OCI-M1 (cell line): ENCODE results near the gene MSI2.
A peak's percentile ranks its signal among the peaks of the same experiment; 100 is the strongest.
"Not testable (repeated sequence)": the region's sequence is repeated elsewhere in the genome, so short reads cannot be mapped to it uniquely, and the experiment has no call there.

Source experiments
- DNase-seq: peaks from one replicate; lab custom pipeline; 2025; lab: John Stamatoyannopoulos, UW

MSI2 gene

DNA sequence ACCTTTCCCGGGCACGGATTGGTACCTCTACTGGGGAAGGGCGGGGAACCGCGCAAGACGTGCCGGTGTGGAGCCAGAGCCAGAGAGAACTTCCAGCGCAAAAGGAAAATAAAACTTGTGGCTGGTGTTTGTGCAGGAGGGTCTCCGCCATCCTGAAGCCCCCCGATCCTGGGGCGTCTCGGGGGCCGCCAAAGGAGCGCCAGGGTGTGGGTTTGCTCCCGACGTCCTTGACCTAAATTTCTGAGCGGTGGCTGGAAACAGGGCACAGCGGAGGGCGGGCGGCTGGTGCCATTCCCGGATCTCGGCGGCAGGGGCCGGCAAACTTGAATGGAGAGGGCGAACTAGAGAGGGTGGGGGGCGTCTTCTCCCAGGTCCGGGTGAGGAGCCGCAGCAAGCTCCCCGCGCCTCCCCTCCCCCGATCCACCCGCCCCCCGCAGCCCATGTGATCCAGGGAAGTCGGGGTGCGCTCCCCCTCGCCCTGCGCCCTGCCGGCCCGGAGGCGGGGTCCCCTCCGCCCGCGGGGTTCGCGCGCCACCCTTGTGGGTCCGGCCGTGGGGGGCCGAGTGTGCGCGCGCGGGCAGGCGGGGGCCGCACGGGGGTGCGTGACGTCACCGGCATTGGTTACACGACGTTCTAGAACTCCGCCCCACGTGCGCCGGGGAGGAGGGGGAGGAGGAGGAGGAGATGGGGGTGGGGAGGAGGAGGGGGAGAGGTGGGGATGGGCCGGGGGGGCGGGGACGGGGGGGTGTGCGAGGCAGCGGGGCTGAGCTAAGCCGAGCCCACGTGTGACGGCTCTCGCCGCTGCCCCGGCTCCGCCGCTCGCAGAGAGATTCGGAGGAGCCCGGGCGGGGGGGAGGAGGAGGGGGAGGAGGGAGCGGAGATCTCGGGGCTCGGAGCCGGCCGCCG lies at the start of gene MSI2:
TSS of gene MSI2 (plus strand) at position 748 of the 906 bp plus-strand sequence. CDS start 220 bp downstream, outside the sequence.
- DNase-seq = peak; percentile 84

DNA sequence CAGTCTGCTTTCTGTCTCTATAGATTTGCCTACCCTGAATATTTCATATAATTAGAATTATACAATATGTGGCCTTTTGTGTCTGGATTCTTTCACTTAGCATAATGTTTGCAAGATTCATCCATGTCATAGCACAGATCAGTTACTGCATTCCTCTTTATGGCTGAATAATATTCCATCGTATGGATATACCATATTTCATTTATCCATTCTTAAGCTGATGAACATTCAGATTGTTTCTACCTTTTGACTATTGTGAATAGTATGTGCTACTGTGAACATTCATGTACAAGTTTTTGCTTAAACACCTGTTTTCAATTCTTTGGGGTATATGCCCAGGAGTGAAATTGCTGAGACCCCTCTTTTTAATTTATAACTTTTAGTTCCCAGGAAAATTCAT lies 49.4 kb upstream of the MSI2 start:
- DNase-seq = no peak

DNA sequence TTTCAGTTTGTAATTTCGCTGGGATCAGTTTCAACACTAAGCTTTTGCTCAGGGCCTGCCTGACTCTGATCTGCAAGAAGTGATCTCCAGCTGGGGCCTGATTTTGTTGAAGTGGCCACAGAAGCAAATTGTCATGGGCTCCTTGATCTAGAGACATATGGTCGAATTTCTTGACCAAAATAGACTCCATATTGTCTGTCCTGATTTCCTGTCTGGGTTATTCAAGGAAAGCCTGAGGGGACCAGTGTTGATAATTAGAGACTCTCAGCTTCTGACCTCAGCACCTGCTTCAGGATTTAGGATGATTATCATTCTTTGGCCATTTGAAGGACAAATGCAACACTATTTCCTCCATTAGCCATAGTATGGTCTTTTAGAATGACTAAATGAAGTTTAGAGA lies 48.9 kb upstream of the MSI2 start:
- DNase-seq = no peak

DNA sequence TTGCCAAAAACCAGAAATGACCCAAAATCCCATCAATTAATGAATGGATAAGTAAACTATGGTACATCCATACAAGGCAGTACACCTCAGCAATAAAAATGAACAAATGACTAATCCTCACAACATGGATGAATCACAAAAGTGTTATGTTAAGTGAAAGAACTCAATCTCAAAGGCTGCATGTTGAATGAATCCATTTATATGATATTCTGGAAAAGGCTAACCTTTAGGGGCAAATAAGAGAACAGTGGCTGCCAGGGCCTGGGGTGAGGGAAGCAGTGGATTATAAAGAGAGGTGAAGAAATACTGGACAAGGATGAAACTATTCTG lies 46.1 kb upstream of the MSI2 start:
- DNase-seq = no peak

DNA sequence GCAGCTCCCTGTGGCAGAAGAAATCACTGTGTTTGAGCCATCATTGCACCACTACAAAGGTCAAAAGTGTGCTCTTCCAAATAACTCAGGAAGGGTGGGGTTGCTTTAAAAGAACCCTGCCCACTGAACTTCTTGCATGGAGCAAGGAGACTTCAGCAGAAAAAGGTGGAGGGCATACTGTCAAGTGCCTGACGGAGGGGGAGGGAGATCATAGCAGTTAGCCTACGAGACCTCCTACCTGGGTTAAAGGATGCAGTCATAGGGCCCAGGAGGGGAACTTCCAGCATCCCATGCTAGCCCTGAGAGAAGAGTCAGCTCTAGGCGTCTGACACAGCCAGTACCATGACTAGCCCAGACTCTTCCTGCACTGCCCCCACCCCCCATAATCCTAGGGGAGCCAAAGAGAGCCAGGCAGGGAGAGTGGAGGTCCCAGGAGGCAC lies 45.3 kb upstream of the MSI2 start:
- DNase-seq = no peak

DNA sequence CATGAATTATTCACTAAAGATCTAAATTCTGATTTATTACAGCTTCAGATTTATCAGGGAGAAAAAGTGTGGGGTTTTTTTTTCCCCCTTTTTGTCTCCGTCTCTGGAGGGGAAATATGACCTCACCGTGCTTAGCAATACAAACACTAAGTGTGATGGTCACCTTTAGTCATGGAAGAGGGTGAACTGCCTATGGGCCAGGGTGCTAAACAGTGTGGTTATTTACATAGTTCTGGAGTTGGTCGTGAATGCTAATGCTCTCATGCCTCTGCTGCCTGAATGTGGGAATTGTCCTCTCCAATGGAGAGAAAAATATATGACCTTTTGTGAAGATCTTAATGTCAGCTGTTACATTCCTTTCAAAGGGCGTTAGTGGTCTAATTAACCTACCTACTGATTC lies 44.8 kb upstream of the MSI2 start:
- no peak for DNase-seq

DNA sequence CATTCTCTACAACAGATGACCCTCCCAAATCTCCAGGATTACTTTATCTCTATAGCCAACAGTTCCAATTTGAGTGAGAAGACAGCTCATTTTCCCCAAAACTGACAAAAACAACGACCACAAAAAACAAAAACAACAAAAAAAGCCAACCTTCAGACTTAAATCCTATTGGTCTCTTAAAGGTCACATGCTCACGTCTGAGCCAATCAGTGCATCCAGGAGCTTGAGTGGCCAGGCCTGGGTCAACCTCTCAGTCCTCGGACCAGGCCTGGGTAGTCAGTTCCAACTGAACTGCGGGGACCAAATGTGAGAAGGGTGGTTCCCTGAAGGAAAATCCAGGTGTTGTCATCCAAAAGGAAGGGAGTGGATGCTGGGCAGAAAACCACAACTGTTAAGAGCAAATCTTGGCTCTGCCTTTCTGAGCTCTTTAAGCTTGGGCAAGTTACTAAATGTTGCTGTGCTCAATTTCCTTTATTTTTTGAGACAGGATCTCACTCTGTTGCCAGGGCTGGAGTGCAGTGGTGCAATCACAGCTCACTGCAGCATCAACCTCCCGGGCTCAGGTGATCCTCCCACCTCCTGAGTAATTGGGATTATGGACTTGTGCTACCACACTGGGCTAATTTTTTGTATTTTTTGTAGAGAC lies 43.0 kb upstream of the MSI2 start:
- DNase-seq = no peak

DNA sequence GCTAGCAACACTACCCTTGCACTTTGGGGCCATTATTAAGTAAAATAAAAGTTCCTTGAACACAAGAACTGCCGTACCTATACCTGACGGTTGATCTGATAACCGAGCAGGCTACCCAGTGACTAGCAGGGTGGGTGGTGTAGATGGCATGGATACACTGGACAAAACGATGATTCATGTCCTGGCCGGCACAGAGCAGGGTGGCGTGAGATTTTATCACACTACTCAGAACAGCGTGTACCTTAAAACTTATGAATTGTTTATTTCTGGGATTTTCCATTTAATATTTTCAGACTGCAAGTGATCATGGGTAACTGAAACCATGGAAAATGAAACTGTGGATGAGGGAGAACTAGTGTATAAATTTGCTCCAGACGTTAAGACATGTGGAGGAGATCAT lies 41.0 kb upstream of the MSI2 start:
- no peak for DNase-seq

DNA sequence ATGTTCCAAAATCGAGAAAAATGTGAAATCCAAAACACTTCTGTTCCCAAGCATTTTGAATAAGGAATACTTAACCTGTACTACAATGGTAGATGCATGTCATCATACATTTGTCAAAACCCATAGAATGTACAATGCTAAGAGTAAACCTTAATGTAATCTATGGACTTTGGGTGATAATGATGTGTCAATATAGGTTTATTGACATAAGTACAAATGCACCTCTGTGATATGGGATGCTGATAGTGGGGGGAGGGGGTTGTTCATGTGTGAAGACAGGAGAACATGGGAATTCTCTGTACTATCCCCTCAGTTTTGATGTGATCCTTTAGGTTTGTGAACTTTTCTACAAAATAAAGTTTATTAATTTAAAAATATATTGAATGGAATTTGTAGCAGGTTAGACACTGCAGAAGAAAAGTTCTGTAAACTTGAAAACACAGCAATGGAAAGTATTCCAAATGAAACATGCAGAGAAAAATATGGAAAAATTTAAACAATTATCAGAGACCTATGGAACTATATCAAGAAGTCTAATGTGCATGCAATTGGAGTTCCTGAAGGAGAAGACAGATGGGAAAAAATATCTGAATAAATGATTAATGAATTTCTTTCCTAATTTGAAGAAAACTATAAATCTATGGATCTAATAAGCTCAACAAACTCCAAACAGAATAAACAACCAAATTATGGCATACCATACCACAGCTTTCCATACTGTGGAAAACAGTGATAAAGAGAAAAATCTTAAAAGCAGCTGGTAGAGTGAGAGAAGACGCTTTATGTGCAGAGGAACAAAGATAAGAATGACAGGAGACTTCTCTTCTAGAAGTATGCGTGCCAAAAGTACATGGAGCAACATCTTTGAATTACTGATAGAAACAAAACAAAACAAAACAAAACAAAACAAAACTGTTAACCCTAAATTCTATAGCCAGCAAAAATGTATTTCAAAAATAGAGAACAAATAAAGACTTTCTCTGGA lies 34.7 kb upstream of the MSI2 start:
- no peak for DNase-seq

DNA sequence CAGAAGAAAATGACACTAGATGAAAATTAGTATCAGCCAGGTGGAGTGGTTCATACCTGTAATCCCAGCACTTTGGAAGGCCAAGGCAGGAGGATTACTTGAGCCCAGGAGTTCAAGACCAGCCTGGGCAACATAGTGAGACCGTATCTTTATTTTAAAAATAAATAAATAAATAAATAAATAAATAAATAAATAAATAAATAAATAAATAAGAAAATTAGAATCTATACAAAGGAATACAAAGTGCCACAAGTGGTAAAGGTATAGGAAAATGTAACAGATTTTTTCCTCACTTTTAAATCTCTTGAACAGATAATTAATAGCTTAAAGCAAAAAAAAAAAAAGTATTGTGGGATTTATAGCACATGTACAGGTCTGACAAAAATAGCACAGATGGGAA lies 33.9 kb upstream of the MSI2 start:
- not testable (repeated sequence) for DNase-seq

DNA sequence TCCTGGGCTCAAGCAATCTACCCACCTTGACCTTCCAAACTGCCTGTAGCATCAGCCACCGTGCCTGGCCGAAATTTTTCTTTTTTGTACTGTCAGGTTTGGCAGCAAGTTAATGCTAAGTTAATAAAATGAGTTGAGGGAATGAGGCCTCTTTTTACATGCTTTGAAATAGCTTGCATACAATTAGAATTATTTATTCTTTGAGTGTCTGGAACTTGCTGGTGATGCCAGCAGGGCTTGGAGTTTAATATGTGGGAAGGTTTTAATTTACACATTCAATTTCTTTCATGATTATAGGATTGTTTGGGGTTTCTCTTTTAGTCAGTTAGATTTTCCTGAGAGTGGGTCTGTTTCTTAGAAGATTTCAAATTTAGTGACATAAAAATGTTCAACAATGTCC lies 31.2 kb upstream of the MSI2 start:
- DNase-seq = no peak

DNA sequence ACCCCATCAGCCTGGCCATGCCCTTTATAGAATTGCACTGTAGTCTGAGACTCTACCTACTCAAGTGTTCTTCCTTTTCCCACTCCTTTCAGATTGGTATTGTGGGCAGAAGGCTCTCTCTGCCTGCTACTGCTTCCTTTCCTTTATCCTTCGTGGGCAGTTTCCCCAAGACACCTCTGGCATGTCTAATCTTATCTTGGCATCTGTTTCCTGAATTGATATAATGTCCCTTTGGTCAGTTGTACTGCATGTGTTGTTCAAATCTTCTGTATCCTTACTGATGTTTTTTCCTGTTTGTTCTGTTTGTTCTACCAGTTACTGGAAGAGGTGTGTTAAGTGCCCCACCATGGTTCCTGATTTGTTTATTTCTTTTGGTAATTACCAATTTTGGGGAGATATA lies 29.5 kb upstream of the MSI2 start:
- DNase-seq = no peak

DNA sequence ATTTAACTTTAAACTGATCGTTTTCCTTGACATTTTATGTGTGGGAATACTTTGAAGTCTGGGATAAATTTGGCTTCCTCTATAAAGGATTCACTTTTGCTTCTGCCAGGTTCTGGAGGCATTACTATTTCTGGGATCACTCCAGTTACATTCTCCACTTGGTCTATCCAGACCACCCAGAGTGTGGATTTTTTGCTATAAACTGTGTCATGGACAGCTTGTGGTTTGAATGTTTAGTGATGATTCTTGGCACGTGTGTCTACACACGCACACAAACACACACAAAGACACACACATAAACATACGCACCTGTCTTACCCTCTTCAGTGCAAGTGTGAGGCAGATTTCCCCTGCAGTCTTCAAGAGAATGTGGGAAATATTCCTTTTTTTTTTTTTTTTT lies 27.4 kb upstream of the MSI2 start:
- no peak for DNase-seq

DNA sequence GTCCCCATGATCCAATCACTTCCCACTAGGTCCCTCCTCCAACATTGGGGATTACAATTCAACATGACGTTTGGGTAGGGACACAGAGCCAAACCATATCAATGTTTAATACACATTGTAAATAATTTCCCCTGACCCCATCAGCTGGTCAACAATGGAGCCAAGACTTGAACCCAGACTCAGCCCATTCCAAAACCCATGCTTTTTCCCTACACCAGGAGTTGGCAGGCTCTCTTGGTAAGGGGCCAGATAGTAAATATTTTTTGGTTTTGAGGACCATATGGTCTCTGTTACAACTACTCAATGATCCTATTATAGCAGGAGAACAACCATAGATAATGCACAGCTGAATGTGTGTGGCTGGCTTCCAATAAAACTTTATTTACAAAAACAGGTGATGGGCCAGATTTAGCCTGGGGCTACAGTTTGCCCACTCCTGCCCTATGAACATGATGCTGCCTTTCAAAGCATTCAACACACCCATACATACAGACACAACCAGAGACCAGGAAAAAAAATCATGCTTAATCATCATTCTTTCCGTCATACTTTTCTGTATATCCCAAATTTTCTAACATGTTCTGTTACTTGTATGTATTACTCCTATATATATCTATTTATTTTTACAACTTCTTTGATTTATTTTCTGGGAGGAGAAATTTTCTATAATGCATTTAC lies 22.1 kb upstream of the MSI2 start:
- no peak for DNase-seq

DNA sequence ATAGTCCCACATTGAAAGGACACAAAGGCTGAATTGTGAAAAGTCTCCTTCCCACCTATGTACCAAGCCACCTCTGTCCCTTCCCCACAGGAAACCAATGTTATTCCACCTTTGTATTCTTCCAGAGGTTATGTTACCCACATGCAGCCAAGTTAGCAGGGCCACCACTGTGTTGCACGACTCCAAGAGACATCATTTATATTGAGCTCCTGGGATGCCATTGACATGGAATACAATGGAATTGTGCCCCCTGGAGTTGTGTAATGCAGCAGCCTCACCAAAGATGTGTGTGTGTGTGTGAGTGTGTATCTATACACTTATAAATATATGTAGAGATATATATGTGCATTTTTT lies 21.6 kb upstream of the MSI2 start:
- no peak for DNase-seq

DNA sequence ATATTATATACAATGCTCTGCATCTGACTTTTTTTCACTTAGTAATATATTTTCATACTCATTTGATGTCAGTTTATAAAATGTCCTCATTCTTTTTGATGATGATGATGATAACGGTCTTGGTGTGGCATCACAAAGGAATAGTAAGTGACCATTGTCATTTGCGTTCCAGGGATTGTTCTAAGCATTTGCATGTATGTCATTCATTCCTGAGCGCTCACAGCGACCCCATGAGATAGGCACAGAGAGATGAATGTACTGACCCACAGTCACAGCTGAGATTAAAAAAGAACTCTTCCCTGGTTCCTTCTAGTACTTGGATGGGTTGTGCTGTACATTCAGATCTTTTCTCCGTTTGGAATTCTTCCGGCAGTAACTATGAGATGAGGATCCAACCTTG lies 21.2 kb upstream of the MSI2 start:
- DNase-seq = no peak

DNA sequence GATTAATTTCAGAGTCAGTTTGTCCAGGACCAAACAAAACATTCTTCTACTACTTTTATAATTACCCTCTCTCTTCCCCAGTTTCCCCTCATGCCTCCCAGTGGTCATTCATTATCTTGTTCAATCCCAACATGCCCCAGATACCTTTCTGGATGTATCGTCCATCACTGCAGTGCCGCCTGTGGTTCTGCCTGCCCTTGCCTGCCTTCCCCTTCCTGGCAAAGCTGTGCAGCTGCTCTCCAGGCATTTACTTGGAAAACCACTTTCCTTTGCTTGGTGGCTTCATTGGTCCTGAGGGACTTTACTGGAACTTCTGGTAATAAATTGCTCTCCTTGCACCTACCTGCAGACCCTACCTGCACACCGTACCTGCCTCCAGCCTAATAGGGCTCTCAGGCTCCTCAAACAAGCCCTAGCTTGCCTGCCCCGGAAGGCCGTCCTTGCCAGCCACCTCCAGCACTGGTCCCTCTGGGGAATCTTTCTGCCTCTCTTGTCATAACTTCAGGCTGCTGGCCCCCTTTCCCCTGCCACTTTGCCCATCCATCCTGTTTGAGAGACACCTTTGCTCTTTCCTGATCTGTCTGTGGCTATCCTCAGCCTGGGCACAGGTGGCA lies 19.5 kb upstream of the MSI2 start:
- DNase-seq = no peak

DNA sequence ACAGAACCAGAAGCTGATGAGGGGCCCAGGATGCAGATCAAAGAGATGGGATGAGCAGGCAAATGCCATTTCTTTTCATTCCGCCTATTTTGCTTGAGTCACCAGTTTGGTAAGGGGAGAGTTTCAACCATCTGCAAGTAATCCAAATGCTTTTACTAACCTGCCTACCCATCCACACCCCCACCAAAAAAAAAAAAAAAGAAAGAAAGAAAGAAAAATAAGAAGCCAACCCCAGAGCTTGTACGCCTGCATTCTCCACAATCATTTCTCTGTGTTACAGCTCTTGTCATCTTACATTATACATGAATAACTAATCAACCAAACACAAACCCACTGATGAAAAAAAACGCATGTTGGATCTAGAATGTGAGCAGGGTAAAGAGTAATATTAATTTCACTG lies 15.7 kb upstream of the MSI2 start:
- DNase-seq = no peak

DNA sequence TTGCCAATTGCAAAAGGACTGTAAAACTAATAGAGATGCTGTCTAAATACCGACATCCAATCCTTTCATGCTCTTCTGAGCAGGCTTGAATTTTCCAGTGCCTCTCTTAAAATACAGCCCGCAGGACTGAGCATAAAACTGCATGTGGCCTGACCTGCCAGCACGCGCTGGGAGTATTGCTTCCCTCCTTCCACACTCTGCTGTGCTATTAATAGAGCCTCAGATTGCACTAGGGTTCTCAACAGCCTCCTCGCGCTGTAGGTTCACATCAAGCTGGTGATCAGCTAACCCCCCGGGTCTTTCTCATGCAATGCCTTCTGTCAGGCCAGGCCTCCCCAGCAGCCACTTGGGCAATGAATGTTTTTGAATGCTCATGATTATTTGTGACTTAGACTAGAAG lies 14.2 kb upstream of the MSI2 start:
- DNase-seq = no peak

DNA sequence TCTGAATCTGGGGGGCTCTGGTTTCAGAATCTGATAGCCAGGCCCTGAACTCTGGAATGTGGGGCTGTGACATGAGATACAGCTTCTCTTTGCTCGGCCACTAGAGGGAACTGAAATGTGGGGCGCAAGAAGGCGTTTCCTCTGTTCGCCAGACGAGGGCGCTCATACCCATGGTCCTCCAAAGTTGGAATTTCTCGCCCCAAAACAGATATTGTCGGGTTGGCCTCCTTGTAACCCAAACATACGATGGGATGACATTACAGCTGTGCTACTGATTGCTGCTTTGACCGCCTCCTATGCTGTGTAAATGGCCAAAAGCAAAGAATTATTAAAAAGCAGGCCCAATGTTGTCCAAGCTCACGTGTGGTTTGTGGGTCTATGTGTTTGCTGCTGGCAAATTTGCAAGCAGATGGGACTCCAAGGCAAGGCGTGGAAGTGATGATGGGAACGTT lies 13.1 kb upstream of the MSI2 start:
- DNase-seq = peak; percentile 82

DNA sequence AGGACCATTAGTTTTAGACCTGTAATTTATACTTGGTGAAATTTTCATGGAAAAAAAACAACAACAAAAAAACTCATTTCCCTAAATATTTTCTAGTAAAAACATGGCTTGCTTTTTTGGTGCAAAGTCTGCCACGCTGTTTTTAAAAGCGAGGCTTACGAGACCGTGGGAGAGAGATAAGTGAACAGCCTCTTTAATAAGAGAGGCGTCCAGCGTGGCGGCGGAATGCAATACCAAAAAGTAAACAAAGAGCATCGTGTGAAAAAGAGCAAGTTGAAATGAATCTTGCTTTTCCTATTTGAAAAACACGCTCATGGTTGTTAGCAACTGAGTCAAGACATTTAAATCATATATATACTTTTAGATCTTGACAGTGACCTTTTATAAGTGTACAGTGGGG lies 10.5 kb upstream of the MSI2 start:
- no peak for DNase-seq
